Mesothelial cell of epicardium (in vitro differentiated cells): ENCODE data around the gene APELA. TPM values are rescaled to one million over a fixed set of nuclear protein-coding genes. Genes with fewer than 3 reads are reported as not detected.

ENCODE experiments used
- DNase-seq, 2 experiments: peaks; one replicate each; pipeline ENCODE4 v3.0.0; 2021; ENCODE audit warnings: low spot score in 2 of 2; ENCODE audit not compliant: unreplicated experiment in 2 of 2
- H3K27ac Mint-ChIP-seq: 2 replicates; pipeline ENCODE4 v1.8.0; 2021; ENCODE audit warnings: mixed read lengths
- H3K27me3 Mint-ChIP-seq: 2 replicates; pipeline ENCODE4 v1.8.0; 2021; ENCODE audit warnings: low read depth, mixed read lengths
- H3K36me3 Mint-ChIP-seq: 2 replicates; pipeline ENCODE4 v1.8.0; 2021; ENCODE audit warnings: mixed read lengths
- H3K4me1 Mint-ChIP-seq: 2 replicates; pipeline ENCODE4 v1.8.0; 2021; ENCODE audit warnings: mixed read lengths
- H3K4me3 Mint-ChIP-seq: 2 replicates; pipeline ENCODE4 v1.8.0; 2021; ENCODE audit warnings: mild to moderate bottlenecking, moderate library complexity, mixed read lengths
- H3K9me3 Mint-ChIP-seq: 2 replicates; pipeline ENCODE4 v1.8.0; 2021; ENCODE audit warnings: mixed read lengths
- total RNA-seq: library from RNA; stranded (reverse); gene quantifications from 3 replicates; pipeline ENCODE4 v1.2.1, GENCODE V29; 2021
- TF ChIP-seq, protein P1 (sequence below): fragments of 200-600 bp; sonication (generic); IDR thresholded peaks from one replicate; pipeline ENCODE4 v1.5.0; 2021; ENCODE audit warnings: antibody characterized with exemption; ENCODE audit not compliant: unreplicated experiment

APELA gene
- total RNA-seq, 1 donor from 2014 or later: 0.56 TPM

- Mint-ChIP-seq H3K9me3 (peaks cover 5% of the 10 kb centered on the region), H3K36me3 (no peaks in the 10 kb centered on the region), H3K27ac (peak overlapping the region; percentile 39), H3K4me1 (peaks cover 40% of the 10 kb centered on the region), H3K27me3 (peaks cover 2% of the 10 kb centered on the region), H3K4me3 (no peak overlapping the region)
- DNase-seq: no peak
- TF ChIP-seq, protein P1, sequence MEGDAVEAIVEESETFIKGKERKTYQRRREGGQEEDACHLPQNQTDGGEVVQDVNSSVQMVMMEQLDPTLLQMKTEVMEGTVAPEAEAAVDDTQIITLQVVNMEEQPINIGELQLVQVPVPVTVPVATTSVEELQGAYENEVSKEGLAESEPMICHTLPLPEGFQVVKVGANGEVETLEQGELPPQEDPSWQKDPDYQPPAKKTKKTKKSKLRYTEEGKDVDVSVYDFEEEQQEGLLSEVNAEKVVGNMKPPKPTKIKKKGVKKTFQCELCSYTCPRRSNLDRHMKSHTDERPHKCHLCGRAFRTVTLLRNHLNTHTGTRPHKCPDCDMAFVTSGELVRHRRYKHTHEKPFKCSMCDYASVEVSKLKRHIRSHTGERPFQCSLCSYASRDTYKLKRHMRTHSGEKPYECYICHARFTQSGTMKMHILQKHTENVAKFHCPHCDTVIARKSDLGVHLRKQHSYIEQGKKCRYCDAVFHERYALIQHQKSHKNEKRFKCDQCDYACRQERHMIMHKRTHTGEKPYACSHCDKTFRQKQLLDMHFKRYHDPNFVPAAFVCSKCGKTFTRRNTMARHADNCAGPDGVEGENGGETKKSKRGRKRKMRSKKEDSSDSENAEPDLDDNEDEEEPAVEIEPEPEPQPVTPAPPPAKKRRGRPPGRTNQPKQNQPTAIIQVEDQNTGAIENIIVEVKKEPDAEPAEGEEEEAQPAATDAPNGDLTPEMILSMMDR: no peak
Measured at GRCh38 chr4:164880489-164881262, 3.7 kb downstream of the APELA start.

- no peak for DNase-seq
- Mint-ChIP-seq H3K36me3 (no peaks in the 10 kb centered on the region), H3K4me1 (peaks cover 22% of the 10 kb centered on the region), H3K27ac (peak overlapping the region; percentile 23), H3K27me3 (peaks cover 22% of the 10 kb centered on the region), H3K4me3 (no peak overlapping the region), H3K9me3 (peaks cover 1% of the 10 kb centered on the region)
- TF ChIP-seq, protein P1: no peak
Measured at GRCh38 chr4:164888096-164888715, 11.2 kb downstream of the APELA start.

- H3K36me3 Mint-ChIP-seq: no peaks in the 10 kb centered on the region
- no peak overlapping the region for H3K27ac Mint-ChIP-seq
- H3K27me3 Mint-ChIP-seq: peaks cover 26% of the 10 kb centered on the region
Measured at GRCh38 chr4:164890691-164891090, 13.7 kb downstream of the APELA start.

GRCh38 chr4:164892018-164892417 lies 15.0 kb downstream of the APELA start:
- DNase-seq: no peak

More at GRCh38 chr4:164890691-164891090, 13.7 kb downstream of the APELA start:
- no peak overlapping the region for H3K4me3 Mint-ChIP-seq
- TF ChIP-seq, protein P1: no peak
- no peaks in the 10 kb centered on the region for H3K9me3 Mint-ChIP-seq
- peaks cover 22% of the 10 kb centered on the region for H3K4me1 Mint-ChIP-seq
- DNase-seq: no peak

DNA sequence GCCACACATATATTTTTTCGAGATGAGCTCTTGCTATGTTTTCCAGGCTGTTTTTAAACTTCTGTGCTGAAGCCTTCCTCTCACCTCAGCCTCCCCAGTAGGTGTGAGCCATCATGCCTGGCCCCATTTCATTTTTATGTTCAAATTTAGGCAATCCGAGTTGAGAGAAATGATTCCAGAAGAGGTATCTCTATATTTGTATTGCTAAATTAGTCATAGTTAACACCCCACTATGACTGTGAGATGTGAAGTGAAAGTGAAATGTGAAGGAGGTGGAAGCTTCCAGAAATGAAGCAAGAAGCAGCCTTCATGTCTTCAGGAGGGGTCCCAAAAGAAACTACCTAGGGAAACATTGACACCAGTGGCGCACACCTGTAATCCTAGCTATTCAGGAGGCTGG lies 17.7 kb downstream of the APELA start:
- Mint-ChIP-seq H3K4me3 (no peak overlapping the region), H3K27me3 (peaks cover 24% of the 10 kb centered on the region), H3K27ac (no peak overlapping the region), H3K9me3 (no peaks in the 10 kb centered on the region), H3K4me1 (no peaks in the 10 kb centered on the region), H3K36me3 (no peaks in the 10 kb centered on the region)
- no peak for DNase-seq
- TF ChIP-seq, protein P1: no peak

More at GRCh38 chr4:164892018-164892417, 15.0 kb downstream of the APELA start:
- no peaks in the 10 kb centered on the region for H3K36me3 Mint-ChIP-seq
- H3K9me3 Mint-ChIP-seq: no peaks in the 10 kb centered on the region
- peaks cover 30% of the 10 kb centered on the region for H3K27me3 Mint-ChIP-seq
- no peak overlapping the region for H3K4me3 Mint-ChIP-seq
- peaks cover 16% of the 10 kb centered on the region for H3K4me1 Mint-ChIP-seq
- H3K27ac Mint-ChIP-seq: no peak overlapping the region
- TF ChIP-seq, protein P1: no peak
